HG02610 (cell line): ENCODE measurements around the gene LAIR1.

Experiments used
- ATAC-seq: cut with Tn5 transposase; IDR thresholded peaks from one replicate; pipeline ENCODE4 v1.9.1; 2021; ENCODE audit warnings: mild to moderate bottlenecking, moderate library complexity; ENCODE audit not compliant: unreplicated experiment

LAIR1 gene

GRCh38 chr19:54319892-54320670 lies 44.6 kb downstream of the LAIR1 start:
- ATAC-seq: no peak

GRCh38 chr19:54319049-54319448 lies 45.7 kb downstream of the LAIR1 start:
- no peak for ATAC-seq

GRCh38 chr19:54317965-54318240 lies 46.8 kb downstream of the LAIR1 start:
- no peak for ATAC-seq

- no peak for ATAC-seq
These were observed 47.4 kb downstream of the LAIR1 start for GRCh38 chr19:54317108-54317964.

- ATAC-seq: no peak
These were observed 48.0 kb downstream of the LAIR1 start for GRCh38 chr19:54316746-54317107.

GRCh38 chr19:54315956-54316355 lies 48.8 kb downstream of the LAIR1 start:
- no peak for ATAC-seq

- ATAC-seq: no peak
These were observed 52.0 kb downstream of the LAIR1 start, which contains the start of gene LILRA5 for GRCh38 chr19:54312436-54313377. Gene LILRA5 (minus strand): TSS chr19:54313166. CDS start chr19:54313019, 147 bp downstream.

GRCh38 chr19:54312011-54312410 lies 52.7 kb downstream of the LAIR1 start:
- no peak for ATAC-seq

GRCh38 chr19:54311486-54311885 lies 53.2 kb downstream of the LAIR1 start:
- no peak for ATAC-seq

- ATAC-seq: no peak
These were observed 54.2 kb downstream of the LAIR1 start for GRCh38 chr19:54310543-54310942.

- ATAC-seq: no peak
These were observed 54.9 kb downstream of the LAIR1 start for GRCh38 chr19:54309811-54310210.

GRCh38 chr19:54307389-54308020 lies 57.2 kb downstream of the LAIR1 start:
- no peak for ATAC-seq

- no peak for ATAC-seq
These were observed 59.6 kb downstream of the LAIR1 start for GRCh38 chr19:54305141-54305540.

- no peak for ATAC-seq
These were observed 62.5 kb downstream of the LAIR1 start for GRCh38 chr19:54302257-54302656.
